GM23338 (cell line): ENCODE measurements around the gene DAPK2.

Source experiments
- CREB1 ChIP-seq: fragments of 250-450 bp; sonication (Bioruptor Pico); IDR thresholded peaks from 2 replicates; pipeline ENCODE4 v1.5.0; 2020; ENCODE audit warnings: low read depth, mild to moderate bottlenecking, moderate library complexity
- CTCF ChIP-seq, 2 experiments: fragments of 200-600 bp in 1 of 2; sonication (generic) in 1 of 2; conservative IDR thresholded peaks; 2 replicates each; pipeline versions ENCODE4 v1.5.1 to v1.6.1; 2016 to 2017; ENCODE audit warnings: antibody characterized with exemption in 2 of 2, low read depth in 2 of 2, mild to moderate bottlenecking in 2 of 2, moderate library complexity in 1 of 2
- ETS1 ChIP-seq: IDR thresholded peaks from 2 replicates; pipeline ENCODE4 v1.6.1; 2016; ENCODE audit warnings: antibody characterized with exemption
- EZH2 ChIP-seq: fragments of 200-600 bp; sonication (generic); IDR thresholded peaks from one replicate; pipeline ENCODE4 v1.8.0; 2017; ENCODE audit warnings: antibody characterized with exemption, mild to moderate bottlenecking, low read depth; ENCODE audit not compliant: unreplicated experiment
- EZH2phosphoT487 ChIP-seq: fragments of 200-600 bp; sonication (generic); IDR thresholded peaks from one replicate; pipeline ENCODE4 v1.8.1; 2018; ENCODE audit warnings: antibody characterized with exemption; ENCODE audit not compliant: unreplicated experiment
- JUNB ChIP-seq: IDR thresholded peaks from one replicate; pipeline ENCODE4 v1.6.1; 2016; ENCODE audit warnings: antibody characterized with exemption; ENCODE audit not compliant: unreplicated experiment
- NANOG ChIP-seq: IDR thresholded peaks from 2 replicates; pipeline ENCODE4 v1.6.1; 2016; ENCODE audit warnings: antibody characterized with exemption, borderline replicate concordance
- POLR2AphosphoS5 ChIP-seq: IDR thresholded peaks from 2 replicates; pipeline ENCODE4 v1.6.1; 2016; ENCODE audit warnings: antibody characterized with exemption, low read depth
- REST ChIP-seq: IDR thresholded peaks from one replicate; pipeline ENCODE4 v1.6.1; 2018; ENCODE audit warnings: antibody characterized with exemption; ENCODE audit not compliant: unreplicated experiment
- STAT1 ChIP-seq: IDR thresholded peaks from one replicate; pipeline ENCODE4 v1.6.1; 2016; ENCODE audit warnings: antibody characterized with exemption; ENCODE audit not compliant: unreplicated experiment
- ZNF114 ChIP-seq: fragments of 250-450 bp; sonication (Bioruptor Pico); IDR thresholded peaks from 2 replicates; pipeline ENCODE4 v1.5.0; 2020; ENCODE audit warnings: mild to moderate bottlenecking, moderate library complexity
- ZNF331 ChIP-seq: fragments of 250-450 bp; sonication (Bioruptor Pico); IDR thresholded peaks from 2 replicates; pipeline ENCODE4 v1.5.0; 2020; ENCODE audit warnings: low read depth, mild to moderate bottlenecking, moderate library complexity

GRCh38 chr15:64037116-64037515 is 9.2 kb downstream of the DAPK2 start:
- no peak for TF ChIP-seq CTCF (conservative IDR thresholded peaks at IDR 0.05; ENCODE audit: low read depth in 2 of 2)
- TF ChIP-seq EZH2: no peak
- no peak for TF ChIP-seq EZH2phosphoT487
- no peak for TF ChIP-seq POLR2AphosphoS5
- TF ChIP-seq JUNB: no peak
- no peak for TF ChIP-seq NANOG
- TF ChIP-seq REST: no peak
- no peak for TF ChIP-seq STAT1
- TF ChIP-seq ZNF114 (CRISPR knock-in tag): no peak
- TF ChIP-seq ETS1: no peak
- no peak for TF ChIP-seq CREB1 (CRISPR knock-in tag)
- no peak for TF ChIP-seq ZNF331 (CRISPR knock-in tag)
